G401 (cell line): Measurements from ENCODE around the gene KRTAP3-3. TPM values are rescaled to one million over a fixed set of nuclear protein-coding genes. Genes with fewer than 3 reads are reported as not detected.

ENCODE experiments used
- total RNA-seq: library from RNA; depleted of rRNA; stranded (reverse); fragments of >200 nt; shearing (Covaris generic); gene quantifications from 2 replicates; pipeline ENCODE4 v1.2.3, GENCODE V29; 2014; rRNA removed

KRTAP3-3 gene
- total RNA-seq, 1 experiment from 2014 or later = not detected

Other genes with a start within 250 kb of the KRTAP3-3 start
- gene KRT25, start 238.8 kb downstream of the KRTAP3-3 start, total RNA-seq = not detected in 2 replicates
- gene KRT26, start 222.0 kb downstream of the KRTAP3-3 start, total RNA-seq = not detected in 2 replicates
- gene KRT27, start 211.6 kb downstream of the KRTAP3-3 start, total RNA-seq = not detected in 2 replicates
- not detected in 2 replicates for gene KRT28, start 194.2 kb downstream of the KRTAP3-3 start, total RNA-seq
- 22.4 and 30.6 TPM in 2 replicates for gene KRT10, start 171.6 kb downstream of the KRTAP3-3 start, total RNA-seq
- not detected in 2 replicates for gene KRT12, start 126.9 kb downstream of the KRTAP3-3 start, total RNA-seq
- not detected in 2 replicates for gene KRT20, start 108.9 kb downstream of the KRTAP3-3 start, total RNA-seq
- not detected in 2 replicates for gene KRT23, start 56.5 kb downstream of the KRTAP3-3 start, total RNA-seq
- not detected in 2 replicates for gene KRT39, start 27.2 kb downstream of the KRTAP3-3 start, total RNA-seq
- not detected in 2 replicates for gene KRT40, start 9.8 kb downstream of the KRTAP3-3 start, total RNA-seq
- not detected in 2 replicates for gene KRTAP3-2, start 5.7 kb upstream of the KRTAP3-3 start, total RNA-seq
- gene KRTAP3-1, start 15.0 kb upstream of the KRTAP3-3 start, total RNA-seq = not detected in 2 replicates
- gene KRTAP1-5, start 33.0 kb upstream of the KRTAP3-3 start, total RNA-seq = not detected in 2 replicates
- gene KRTAP1-4, start 36.0 kb upstream of the KRTAP3-3 start, total RNA-seq = not detected in 2 replicates
- gene KRTAP1-3, start 40.7 kb upstream of the KRTAP3-3 start, total RNA-seq = not detected in 2 replicates
- gene KRTAP1-1, start 47.3 kb upstream of the KRTAP3-3 start, total RNA-seq = not detected in 2 replicates
- gene KRTAP2-1, start 53.2 kb upstream of the KRTAP3-3 start, total RNA-seq = not detected in 2 replicates
- not detected in 2 replicates for gene KRTAP2-2, start 61.1 kb upstream of the KRTAP3-3 start, total RNA-seq
- gene KRTAP2-3, start 66.0 kb upstream of the KRTAP3-3 start, total RNA-seq = not detected in 2 replicates
- not detected in 2 replicates for gene KRTAP2-4, start 71.7 kb upstream of the KRTAP3-3 start, total RNA-seq
- not detected in 2 replicates for gene KRTAP4-7, start 90.0 kb upstream of the KRTAP3-3 start, total RNA-seq
- gene KRTAP4-8, start 104.0 kb upstream of the KRTAP3-3 start, total RNA-seq = not detected in 2 replicates
- not detected in 2 replicates for gene KRTAP4-16, start 108.0 kb upstream of the KRTAP3-3 start, total RNA-seq
- gene KRTAP4-9, start 111.2 kb upstream of the KRTAP3-3 start, total RNA-seq = not detected in 2 replicates
- gene KRTAP4-11, start 124.2 kb upstream of the KRTAP3-3 start, total RNA-seq = not detected in 2 replicates
- gene KRTAP4-12, start 130.0 kb upstream of the KRTAP3-3 start, total RNA-seq = not detected in 2 replicates
- gene KRTAP4-6, start 146.4 kb upstream of the KRTAP3-3 start, total RNA-seq = not detected in 2 replicates
- not detected in 2 replicates for gene KRTAP4-5, start 155.7 kb upstream of the KRTAP3-3 start, total RNA-seq
- gene KRTAP4-4, start 166.6 kb upstream of the KRTAP3-3 start, total RNA-seq = not detected in 2 replicates
- gene KRTAP4-3, start 174.1 kb upstream of the KRTAP3-3 start, total RNA-seq = not detected in 2 replicates
- not detected in 2 replicates for gene KRTAP4-2, start 184.1 kb upstream of the KRTAP3-3 start, total RNA-seq
- gene KRTAP4-1, start 190.7 kb upstream of the KRTAP3-3 start, total RNA-seq = not detected in 2 replicates
- gene KRTAP9-1, start 195.7 kb upstream of the KRTAP3-3 start, total RNA-seq = not detected in 2 replicates
- gene KRTAP9-2, start 232.5 kb upstream of the KRTAP3-3 start, total RNA-seq = not detected in 2 replicates
- gene KRTAP9-3, start 238.3 kb upstream of the KRTAP3-3 start, total RNA-seq = not detected in 2 replicates
- not detected in 2 replicates for gene KRTAP9-8, start 243.8 kb upstream of the KRTAP3-3 start, total RNA-seq